Gastroesophageal sphincter (tissue), 4 donors: Measurements from ENCODE around the gene FAM228A. TPM values are rescaled to one million over a fixed set of nuclear protein-coding genes. Genes with fewer than 3 reads are reported as not detected.

Experiments used
- ATAC-seq: fragments of 150-250 bp; one replicate; pipeline ENCODE4 v1.9.1; 2016; ENCODE audit warnings: mild to moderate bottlenecking, moderate library complexity
- H3K27ac ChIP-seq, 4 donors: fragments of 200-600 bp; sonication (generic) in 3 of 4; 1 replicate in 3 of 4; 2 replicates in 1 of 4; pipeline ENCODE4 v1.5.1; 2016 to 2019
- H3K27me3 ChIP-seq: fragments of 200-600 bp; sonication (generic); one replicate; pipeline ENCODE4 v1.5.1; 2019
- H3K36me3 ChIP-seq, 2 donors: fragments of 200-600 bp; sonication (generic); one replicate each; pipeline ENCODE4 v1.5.1; 2019; ENCODE audit warnings: control low read depth in 1 of 2
- H3K4me1 ChIP-seq, 3 donors: fragments of 200-600 bp; sonication (generic); 1 replicate in 2 of 3; 2 replicates in 1 of 3; pipeline ENCODE4 v1.5.1; 2016 to 2019; ENCODE audit warnings: control low read depth in 2 of 3
- H3K4me3 ChIP-seq, 2 donors: fragments of 200-600 bp; sonication (generic); one replicate each; pipeline ENCODE4 v1.5.1; 2019; ENCODE audit warnings: mild to moderate bottlenecking in 1 of 2, moderate library complexity in 1 of 2
- H3K9me3 ChIP-seq, 3 donors: fragments of 200-600 bp; sonication (generic); one replicate each; pipeline ENCODE4 v1.5.1; 2017 to 2019; ENCODE audit warnings: control low read depth in 2 of 3
- CTCF ChIP-seq, 4 experiments: fragments of 200-600 bp in 2 of 4; fragments of 450-650 bp in 2 of 4; sonication (generic) in 1 of 4; IDR thresholded peaks; one replicate each; pipeline ENCODE4 v1.5.1; 2017 to 2019; ENCODE audit warnings: antibody characterized with exemption in 4 of 4, mild to moderate bottlenecking in 2 of 4, moderate library complexity in 2 of 4
- EP300 ChIP-seq: sonication (generic); formaldehyde crosslinking; IDR thresholded peaks from one replicate; pipeline ENCODE4 v1.6.1; 2017; ENCODE audit warnings: antibody characterized with exemption, mild to moderate bottlenecking
- POLR2A ChIP-seq, 2 donors: fragments of 450-650 bp; IDR thresholded peaks; one replicate each; pipeline ENCODE4 v1.6.1; 2017; ENCODE audit warnings: antibody characterized with exemption in 2 of 2, mild to moderate bottlenecking in 2 of 2, moderate library complexity in 1 of 2
- POLR2AphosphoS5 ChIP-seq: sonication (generic); formaldehyde crosslinking; IDR thresholded peaks from one replicate; pipeline ENCODE4 v1.6.1; 2017; ENCODE audit warnings: antibody characterized with exemption
- WGBS, 2 donors: methylation state at CpG; one replicate each; pipeline ENCODE4 v1.1.5; 2018; ENCODE audit warnings: low coverage in 1 of 2; 5-methylcytosine and 5-hydroxymethylcytosine counted together
- total RNA-seq, 4 donors: library from RNA; depleted of rRNA; stranded (reverse); fragments of >200 nt; gene quantifications; one replicate each; pipeline ENCODE4 v1.1.0, GENCODE V29; 2016

Gene FAM228A
- total RNA-seq, 4 donors from 2014 or later: 0.54 to 3.7 (median 2.0) TPM

- 100% methylated on average over 1 of the region's 5 CpGs; no CpG with 5 or more reads in 1 of the 2 donors for WGBS, 2 donors
- H3K9me3 ChIP-seq: peaks cover 0 to 5% (median 0%) of the 10 kb centered on the region in 3 donors
- H3K4me1 ChIP-seq: no peaks in the 10 kb centered on the region
- no peak overlapping the region for H3K4me3 ChIP-seq
- ATAC-seq: no peak
- peaks cover 0 to 74% of the 10 kb centered on the region in 2 donors for H3K36me3 ChIP-seq
- TF ChIP-seq POLR2AphosphoS5: no peak
- no peaks in the 10 kb centered on the region for H3K27me3 ChIP-seq
- no peak overlapping the region for H3K27ac ChIP-seq
Measured at GRCh38 chr2:24152413-24153197, 22.2 kb upstream of the FAM228A start.

- no CpG with 5 or more reads among the region's 4 CpGs for WGBS, 2 donors
- no peak for TF ChIP-seq POLR2AphosphoS5
- no peak for TF ChIP-seq EP300
- TF ChIP-seq CTCF (IDR thresholded peaks at IDR 0.05): no peak
- no peak for TF ChIP-seq POLR2A (IDR thresholded peaks at IDR 0.05)
- Histone ChIP-seq H3K4me1 (no peaks in the 10 kb centered on the region), H3K27me3 (no peaks in the 10 kb centered on the region), H3K36me3 (peaks cover 0 to 68% of the 10 kb centered on the region in 2 donors), H3K4me3 (no peak overlapping the region), H3K9me3 (no peaks in the 10 kb centered on the region), H3K27ac (no peak overlapping the region)
- ATAC-seq: no peak
Measured at GRCh38 chr2:24153478-24153877, 21.4 kb upstream of the FAM228A start.

GRCh38 chr2:24158131-24158530 lies 16.7 kb upstream of the FAM228A start:
- no peak for TF ChIP-seq POLR2A (IDR thresholded peaks at IDR 0.05)
- no peak for TF ChIP-seq EP300
- TF ChIP-seq CTCF (IDR thresholded peaks at IDR 0.05): no peak
- TF ChIP-seq POLR2AphosphoS5: no peak
- Histone ChIP-seq H3K27ac (no peak overlapping the region), H3K4me1 (no peaks in the 10 kb centered on the region), H3K27me3 (no peaks in the 10 kb centered on the region), H3K36me3 (peaks cover 0 to 68% of the 10 kb centered on the region in 2 donors), H3K4me3 (no peak overlapping the region), H3K9me3 (no peaks in the 10 kb centered on the region)
- ATAC-seq: no peak
- 92% methylated on average over 5 of the region's 5 CpGs; no CpG with 5 or more reads in 1 of the 2 donors for WGBS, 2 donors

- ATAC-seq: no peak
- H3K27me3 ChIP-seq: no peaks in the 10 kb centered on the region
- no peaks in the 10 kb centered on the region for H3K9me3 ChIP-seq
- H3K4me1 ChIP-seq: no peaks in the 10 kb centered on the region
- H3K4me3 ChIP-seq: no peak overlapping the region
- 79 to 80% methylated on average over 3 of the region's 4 CpGs for WGBS, 2 donors
- TF ChIP-seq POLR2A (IDR thresholded peaks at IDR 0.05) (no peak), CTCF (IDR thresholded peaks at IDR 0.05) (no peak), EP300 (no peak), POLR2AphosphoS5 (no peak)
- H3K27ac ChIP-seq: no peak overlapping the region
- peaks cover 0 to 60% of the 10 kb centered on the region in 2 donors for H3K36me3 ChIP-seq
Measured at GRCh38 chr2:24159708-24160107, 15.1 kb upstream of the FAM228A start.

- ATAC-seq: no peak
- TF ChIP-seq POLR2A (IDR thresholded peaks at IDR 0.05): no peak
- no peak for TF ChIP-seq CTCF (IDR thresholded peaks at IDR 0.05)
- no peak for TF ChIP-seq EP300
- TF ChIP-seq POLR2AphosphoS5: no peak
- Histone ChIP-seq H3K27ac (no peak overlapping the region), H3K36me3 (peaks cover 0 to 53% of the 10 kb centered on the region in 2 donors), H3K4me1 (no peaks in the 10 kb centered on the region), H3K27me3 (no peaks in the 10 kb centered on the region), H3K4me3 (no peak overlapping the region), H3K9me3 (no peaks in the 10 kb centered on the region)
Measured at GRCh38 chr2:24160761-24161160, 14.1 kb upstream of the FAM228A start.
